DND-41 (cell line): ENCODE results near the gene WNT3.

Experiments used
- EZH2 ChIP-seq: IDR thresholded peaks from 3 replicates; pipeline ENCODE4 v1.6.1; 2012; ENCODE audit warnings: borderline replicate concordance, low read depth, mild to moderate bottlenecking, moderate library complexity, low read length, inconsistent platforms; ENCODE audit not compliant: severe bottlenecking
- TF ChIP-seq, protein P1 (sequence below): IDR thresholded peaks from 2 replicates; pipeline ENCODE4 v1.5.1; 2012; ENCODE audit warnings: borderline replicate concordance, low read length, moderate library complexity, mild to moderate bottlenecking; ENCODE audit not compliant: poor library complexity, severe bottlenecking; ENCODE audit errors: extremely low read depth

DNA sequence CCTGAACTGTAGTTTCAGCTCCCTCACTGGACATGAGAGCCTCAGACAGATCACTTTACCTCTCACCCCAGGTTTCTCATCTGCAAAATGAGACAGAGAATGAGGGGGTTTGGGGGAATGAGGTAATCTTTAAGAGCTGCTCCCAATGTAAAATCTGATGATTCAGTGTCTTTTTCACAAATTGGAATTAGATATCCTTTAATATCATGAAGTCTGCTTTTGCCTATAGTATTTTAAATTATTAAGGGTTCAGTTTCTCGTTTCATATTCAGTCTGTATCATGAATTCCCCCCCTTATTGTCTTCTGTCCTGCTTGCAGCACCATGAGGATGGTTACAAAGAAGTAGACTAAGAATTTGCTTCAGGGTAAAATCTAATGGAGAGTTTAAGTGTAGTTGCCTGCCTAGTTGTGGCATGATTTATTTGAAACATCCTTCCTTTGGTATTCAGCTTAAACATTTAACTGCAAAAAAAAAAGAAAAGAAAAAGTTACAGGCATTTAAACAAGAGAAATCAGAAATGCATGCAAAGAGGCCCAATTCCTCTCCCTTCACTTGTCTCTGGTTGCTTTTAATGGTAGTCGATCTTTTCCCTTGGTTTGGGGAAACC, 77.3 kb downstream of the WNT3 start:
- TF ChIP-seq, protein P1, sequence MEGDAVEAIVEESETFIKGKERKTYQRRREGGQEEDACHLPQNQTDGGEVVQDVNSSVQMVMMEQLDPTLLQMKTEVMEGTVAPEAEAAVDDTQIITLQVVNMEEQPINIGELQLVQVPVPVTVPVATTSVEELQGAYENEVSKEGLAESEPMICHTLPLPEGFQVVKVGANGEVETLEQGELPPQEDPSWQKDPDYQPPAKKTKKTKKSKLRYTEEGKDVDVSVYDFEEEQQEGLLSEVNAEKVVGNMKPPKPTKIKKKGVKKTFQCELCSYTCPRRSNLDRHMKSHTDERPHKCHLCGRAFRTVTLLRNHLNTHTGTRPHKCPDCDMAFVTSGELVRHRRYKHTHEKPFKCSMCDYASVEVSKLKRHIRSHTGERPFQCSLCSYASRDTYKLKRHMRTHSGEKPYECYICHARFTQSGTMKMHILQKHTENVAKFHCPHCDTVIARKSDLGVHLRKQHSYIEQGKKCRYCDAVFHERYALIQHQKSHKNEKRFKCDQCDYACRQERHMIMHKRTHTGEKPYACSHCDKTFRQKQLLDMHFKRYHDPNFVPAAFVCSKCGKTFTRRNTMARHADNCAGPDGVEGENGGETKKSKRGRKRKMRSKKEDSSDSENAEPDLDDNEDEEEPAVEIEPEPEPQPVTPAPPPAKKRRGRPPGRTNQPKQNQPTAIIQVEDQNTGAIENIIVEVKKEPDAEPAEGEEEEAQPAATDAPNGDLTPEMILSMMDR, result no peak
- no peak for TF ChIP-seq EZH2
